RWPE1 (cell line): ENCODE data around the gene TMEM218.

Experiments used
- CTCF ChIA-PET: fragments of 350-600 bp; sonication (Branson Sonifier 250); formaldehyde crosslinking; extraction: SDS; loops from one replicate; lab custom pipeline; 2021; lab: Yijun Ruan, JAX
- POLR2A ChIA-PET: fragments of 400-600 bp; formaldehyde crosslinking; extraction: SDS; loops from one replicate; lab custom pipeline; 2020; ENCODE audit warnings: antibody characterized with exemption; ENCODE audit not compliant: low non-redundant PET; lab: Yijun Ruan, JAX
- DNase-seq: peaks from one replicate; pipeline ENCODE4 v3.0.0; 2012; ENCODE audit warnings: low spot score
- H3K27ac ChIP-seq: fragments of 450-650 bp; 2 replicates; pipeline ENCODE4 v1.5.1; 2017
- TF ChIP-seq, protein P1 (sequence below): fragments of 450-650 bp; conservative IDR thresholded peaks from 2 replicates; pipeline ENCODE4 v1.5.1; 2017; ENCODE audit warnings: low read depth, mild to moderate bottlenecking

Gene TMEM218

DNA sequence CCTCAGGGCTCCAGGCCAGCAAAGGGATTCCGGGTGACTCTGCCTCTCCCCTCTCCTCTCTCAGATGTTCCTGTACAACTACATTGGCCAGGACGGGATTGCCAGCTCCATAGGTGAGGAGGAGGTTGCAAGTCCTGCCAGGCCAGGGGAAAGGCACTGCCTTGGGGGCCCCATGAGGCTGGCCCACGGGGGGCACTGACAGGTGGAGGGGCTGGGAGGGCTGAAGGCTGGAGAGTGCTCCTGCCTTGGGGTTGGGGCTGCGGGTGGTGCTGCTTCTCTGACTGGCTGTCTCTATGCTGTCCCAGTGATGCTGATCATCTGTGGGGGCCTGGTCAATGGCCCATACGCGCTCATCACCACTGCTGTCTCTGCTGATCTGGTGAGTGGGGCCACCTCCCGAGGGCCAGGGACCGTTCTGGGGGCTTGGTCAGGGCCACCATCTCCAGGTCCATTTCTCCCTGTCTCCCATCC, 26.6 kb downstream of the TMEM218 start:
- H3K27ac ChIP-seq = peak overlapping the region; percentile 97
- ChIA-PET CTCF (no interaction called here), POLR2A (no interaction called here)
- no peak for DNase-seq
- TF ChIP-seq, protein P1, sequence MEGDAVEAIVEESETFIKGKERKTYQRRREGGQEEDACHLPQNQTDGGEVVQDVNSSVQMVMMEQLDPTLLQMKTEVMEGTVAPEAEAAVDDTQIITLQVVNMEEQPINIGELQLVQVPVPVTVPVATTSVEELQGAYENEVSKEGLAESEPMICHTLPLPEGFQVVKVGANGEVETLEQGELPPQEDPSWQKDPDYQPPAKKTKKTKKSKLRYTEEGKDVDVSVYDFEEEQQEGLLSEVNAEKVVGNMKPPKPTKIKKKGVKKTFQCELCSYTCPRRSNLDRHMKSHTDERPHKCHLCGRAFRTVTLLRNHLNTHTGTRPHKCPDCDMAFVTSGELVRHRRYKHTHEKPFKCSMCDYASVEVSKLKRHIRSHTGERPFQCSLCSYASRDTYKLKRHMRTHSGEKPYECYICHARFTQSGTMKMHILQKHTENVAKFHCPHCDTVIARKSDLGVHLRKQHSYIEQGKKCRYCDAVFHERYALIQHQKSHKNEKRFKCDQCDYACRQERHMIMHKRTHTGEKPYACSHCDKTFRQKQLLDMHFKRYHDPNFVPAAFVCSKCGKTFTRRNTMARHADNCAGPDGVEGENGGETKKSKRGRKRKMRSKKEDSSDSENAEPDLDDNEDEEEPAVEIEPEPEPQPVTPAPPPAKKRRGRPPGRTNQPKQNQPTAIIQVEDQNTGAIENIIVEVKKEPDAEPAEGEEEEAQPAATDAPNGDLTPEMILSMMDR = no peak

DNA sequence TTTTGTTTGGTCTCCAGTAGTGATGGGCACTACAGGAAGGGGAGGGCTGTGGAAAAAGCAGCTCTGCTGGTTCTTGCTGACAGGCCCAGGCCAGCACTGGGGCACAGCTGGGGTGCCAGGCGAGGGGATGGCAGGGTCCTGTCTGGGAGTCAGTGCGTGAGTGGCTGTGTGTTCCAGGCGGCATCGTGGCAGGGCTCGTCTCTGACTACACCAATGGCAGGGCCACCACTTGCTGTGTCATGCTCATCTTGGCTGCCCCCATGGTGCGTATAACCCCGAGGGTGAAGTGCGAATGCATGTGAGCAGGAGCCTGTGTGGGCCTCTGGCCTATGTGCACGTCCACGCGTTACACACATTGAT, 27.4 kb downstream of the TMEM218 start:
- CTCF ChIA-PET = interaction anchor here (0.7 kb wide), 2 partner anchors 77 to 148 kb away, joined by 3 read pairs; no protein-coding TSS in a partner anchor
- POLR2A ChIA-PET = no interaction called here
- H3K27ac ChIP-seq = peak overlapping the region; percentile 97
- DNase-seq = no peak
- TF ChIP-seq, protein P1 = no peak

DNA sequence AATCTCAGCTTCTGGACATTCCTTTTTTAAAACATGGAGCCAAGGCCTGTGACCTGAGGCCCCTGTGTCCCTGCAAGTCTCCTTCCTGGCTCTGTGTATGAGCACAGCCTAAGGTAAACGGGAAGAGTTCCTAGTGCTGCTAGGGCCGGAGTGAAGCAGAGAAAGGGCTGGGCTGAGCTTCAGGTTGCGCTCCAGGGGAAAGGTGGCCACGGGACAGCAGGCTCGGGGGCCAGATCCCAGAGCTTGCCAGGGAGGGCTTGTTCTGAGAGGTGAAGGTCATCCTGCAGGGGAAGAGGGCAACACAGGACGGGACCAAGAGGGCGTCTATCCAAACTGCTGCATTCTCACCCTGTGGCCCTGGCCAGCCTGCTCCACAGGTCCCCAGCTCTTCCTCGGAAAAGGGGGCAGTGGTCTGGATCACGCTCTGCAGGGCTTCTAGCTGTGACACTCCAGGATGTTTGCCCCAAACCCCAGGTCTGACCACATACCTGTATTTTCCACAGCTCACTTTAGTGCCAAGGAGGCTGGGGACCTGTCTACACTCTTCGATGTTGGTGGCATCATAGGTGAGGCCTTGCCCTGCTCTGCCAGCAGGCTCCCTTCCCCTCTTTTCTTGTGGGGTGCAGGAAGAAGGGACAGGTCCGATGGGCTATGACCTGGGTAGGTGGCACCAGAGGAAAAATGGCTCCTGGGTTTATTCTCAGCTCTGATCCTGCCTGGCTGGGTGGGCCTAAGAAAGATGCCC, 27.9 kb downstream of the TMEM218 start:
- peak overlapping the region; percentile 97 for H3K27ac ChIP-seq
- CTCF ChIA-PET = interaction anchor here (0.5 to 1.4 kb wide), 5 partner anchors 12 to 147 kb away, joined by 3 to 7 read pairs (median 3); no protein-coding TSS in a partner anchor
- TF ChIP-seq, protein P1 = no peak
- POLR2A ChIA-PET = interaction anchor here (0.7 to 1.8 kb wide), 2 partner anchors 14 to 20 kb away, joined by 3 to 5 read pairs; partner anchors contain the start of gene SLC37A2
- DNase-seq = no peak

DNA sequence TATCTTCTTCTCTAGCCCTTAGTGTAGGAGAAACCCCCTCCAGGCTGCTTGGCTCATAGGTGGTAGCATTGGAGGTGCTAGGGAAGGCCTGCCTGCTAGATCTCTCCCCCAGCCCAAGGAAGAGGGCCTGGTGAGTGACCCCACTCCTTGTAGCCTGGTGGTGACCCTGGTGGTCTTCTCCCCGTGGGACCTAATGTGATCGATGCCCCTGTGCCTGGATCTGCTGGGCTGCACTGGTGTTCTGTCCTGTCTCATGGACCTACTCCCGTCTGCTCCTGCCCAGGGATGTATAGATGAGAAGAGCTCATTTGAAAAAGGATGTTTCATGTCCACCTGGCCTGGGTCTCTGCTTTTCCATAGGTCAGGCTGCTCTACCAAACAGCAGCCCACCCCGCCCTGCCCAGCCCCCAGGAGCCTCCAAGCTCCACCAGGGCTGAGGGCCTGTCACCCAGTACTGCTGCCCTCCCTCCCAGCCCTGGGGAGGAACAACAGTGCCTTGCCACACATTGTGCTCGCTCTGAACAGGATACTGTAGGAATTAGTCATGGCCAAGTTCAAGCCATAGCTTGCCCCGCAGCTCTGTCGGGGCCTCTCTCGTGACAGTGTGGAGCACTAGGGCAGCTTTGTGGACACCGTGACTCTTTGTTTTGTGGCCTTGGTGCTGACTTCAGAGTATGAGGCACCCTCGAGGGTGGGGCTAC, 28.7 kb downstream of the TMEM218 start:
- peak overlapping the region; percentile 97 for H3K27ac ChIP-seq
- ChIA-PET CTCF (interaction anchor here (0.6 to 1.4 kb wide), 3 partner anchors 12 to 156 kb away, joined by 3 to 7 read pairs (median 5); no protein-coding TSS in a partner anchor), POLR2A (interaction anchor here (0.7 to 1.8 kb wide), 2 partner anchors 13 to 20 kb away, joined by 3 to 5 read pairs; partner anchors contain the start of gene SLC37A2)
- DNase-seq = peak; percentile 87
- TF ChIP-seq, protein P1 = no peak

DNA sequence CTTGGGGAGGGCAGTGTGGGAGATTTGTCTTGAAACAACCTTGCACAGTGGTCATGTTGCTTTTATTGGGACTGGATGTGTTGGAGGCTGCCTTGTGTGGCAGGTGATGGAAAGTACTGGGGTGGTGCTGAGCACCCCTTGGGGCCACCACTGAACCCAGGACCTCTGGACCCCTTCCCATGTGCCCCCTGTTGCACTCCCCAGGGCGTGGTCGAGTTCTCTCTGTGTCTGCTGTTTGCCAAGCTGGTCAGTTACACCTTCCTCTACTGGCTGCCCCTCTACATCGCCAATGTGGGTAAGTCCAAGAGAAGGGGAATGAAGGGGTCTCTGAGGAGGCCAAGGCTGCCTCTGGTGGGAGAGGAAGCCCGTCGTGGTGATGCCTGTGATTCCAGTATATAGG, 29.4 kb downstream of the TMEM218 start:
- TF ChIP-seq, protein P1 = no peak
- CTCF ChIA-PET = interaction anchor here (0.6 to 1.4 kb wide), 2 partner anchors 59 to 156 kb away, joined by 5 to 7 read pairs; no protein-coding TSS in a partner anchor
- POLR2A ChIA-PET = interaction anchor here (1.8 kb wide), 1 partner anchor 12 kb away, joined by 5 read pairs; no protein-coding TSS in a partner anchor
- DNase-seq = no peak
- H3K27ac ChIP-seq = peak overlapping the region; percentile 97
